ENCODE data around the gene EGR4. TPM values are rescaled to one million over a fixed set of nuclear protein-coding genes. Genes with fewer than 3 reads are reported as not detected.

EGR4 gene
- total RNA-seq, 5 donors from 2014 or later (not counting 1 experiment from before 2014, with no cell fraction given), result 0.09 to 0.35 (median 0.19) TPM; not detected in 1

DNA sequence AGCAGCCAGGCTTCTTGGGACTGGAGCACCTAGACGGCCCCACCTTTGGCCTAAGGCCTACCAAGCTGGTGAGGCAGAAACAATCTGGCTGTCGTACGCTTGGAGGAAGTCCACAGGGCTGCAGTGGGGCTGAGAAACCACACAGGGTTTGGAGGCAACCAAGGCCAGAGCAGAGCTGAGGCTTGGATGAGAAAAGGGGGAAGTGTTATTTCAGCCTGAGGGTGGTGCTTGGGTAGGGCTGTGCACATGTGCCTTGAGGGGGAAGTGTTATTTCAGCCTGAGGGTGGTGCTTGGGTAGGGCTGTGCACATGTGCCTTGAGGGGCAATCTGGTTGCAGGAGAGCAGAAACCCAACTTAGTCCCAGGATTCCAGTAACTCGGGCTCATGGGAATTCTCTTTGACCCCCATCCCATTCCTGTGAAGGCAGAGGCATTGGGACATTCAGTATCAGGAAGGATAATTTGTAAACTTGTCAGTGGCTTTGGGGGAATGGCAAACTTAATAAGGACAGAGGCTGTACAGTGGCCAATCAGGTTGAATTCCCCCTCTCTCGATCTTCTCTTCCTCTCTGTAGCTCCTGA lies 8.1 kb downstream of the EGR4 start:
- peak overlapping the region; percentile 19 for H3K27ac ChIP-seq (ENCODE audit: low read length)
- Mint-ChIP-seq H3K4me1 (peaks cover 11 to 23% (median 19%) of the 10 kb centered on the region in 3 donors), H3K36me3 (peaks cover 3% of the 10 kb centered on the region), H3K9me3 (no peaks in the 10 kb centered on the region), H3K27ac (peak overlapping the region in 1 of 2 donors; percentile 23), H3K27me3 (peaks cover 7 to 16% of the 10 kb centered on the region in 2 donors), H3K4me3 (peak overlapping the region; percentile 66 to 79 (median 76))
- peak in 2 of 35 experiments; percentile 28 to 42 for DNase-seq
- H3K4me1 ChIP-seq (ENCODE audit: control insufficient read depth in 1 of 2, extremely low read depth in 1 of 2, insufficient read depth in 2 of 2, low read length in 2 of 2), result peaks cover 5 to 22% of the 10 kb centered on the region in 2 experiments
- no peaks in the 10 kb centered on the region for H3K9me3 ChIP-seq
- CTCF ChIA-PET, result interaction anchor here in 1 of 2 donors (1.3 kb wide), 1 partner anchor 9 kb away, joined by 3 read pairs; no protein-coding TSS in a partner anchor
- no peaks in the 10 kb centered on the region for H3K36me3 ChIP-seq (ENCODE audit: control insufficient read depth in 2 of 2, extremely low read depth in 1 of 2, insufficient read depth in 1 of 2, low read length in 1 of 2)
- H3K4me3 ChIP-seq (ENCODE audit: control insufficient read depth in 1 of 2, extremely low read depth in 1 of 2, low read length in 1 of 2), result peak overlapping the region in 1 of 2 donors; percentile 75
- 46% methylated on average over 3 of the region's 5 CpGs for WGBS (ENCODE audit: insufficient coverage)
- POLR2A ChIA-PET, result no interaction called here
- ATAC-seq (replicated peaks in 1 of 4), result peak in 3 of 4 experiments; percentile 6 to 28 (median 15)
- peaks cover 0 to 8% of the 10 kb centered on the region in 2 experiments for H3K27me3 ChIP-seq (replicated peaks in 1 of 2; ENCODE audit: control insufficient read depth in 2 of 2, extremely low read depth in 1 of 2, insufficient read depth in 2 of 2, low read length in 1 of 2)

DNA sequence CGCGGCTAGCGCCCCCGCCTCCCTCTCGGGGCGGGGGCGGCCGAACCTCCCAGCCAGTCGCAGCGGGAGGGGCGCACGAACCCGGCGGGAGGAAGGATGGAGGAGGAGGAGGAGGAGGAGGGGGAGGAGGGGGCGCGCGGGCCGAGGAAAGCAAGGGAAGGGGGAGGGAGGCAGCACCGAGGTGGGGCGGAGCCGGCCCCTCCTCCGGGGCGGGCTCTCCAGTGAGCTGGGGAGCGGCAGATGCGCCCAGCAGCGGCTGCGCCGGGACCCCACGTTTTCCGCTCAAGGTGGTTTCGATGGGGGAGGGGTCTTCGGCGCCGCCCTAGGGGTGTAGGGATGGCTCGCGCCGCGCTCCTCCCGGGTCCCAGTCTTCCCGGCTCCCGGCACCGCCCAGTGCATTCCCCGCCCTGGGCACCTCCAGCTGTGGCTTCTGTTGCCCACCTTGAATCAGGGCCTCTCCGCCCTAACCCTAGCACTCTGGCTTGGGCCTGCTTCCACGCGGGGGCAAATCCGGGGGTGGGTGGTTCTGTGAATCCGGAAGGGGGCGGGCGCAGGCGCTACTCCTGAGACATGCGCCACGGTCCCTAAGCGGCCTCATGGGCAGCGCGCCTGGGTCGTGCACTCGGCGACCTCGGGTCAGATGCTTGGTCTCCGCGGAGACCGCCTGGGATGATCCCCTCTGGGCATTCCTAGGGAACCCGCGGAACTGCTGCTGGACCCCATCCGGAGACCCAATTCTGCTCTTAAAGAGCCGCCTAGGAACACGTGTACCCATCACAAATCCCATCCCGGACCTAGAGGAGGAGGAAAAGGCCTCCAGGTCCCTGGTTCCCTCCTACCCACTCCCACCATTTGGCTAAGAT lies 8.8 kb downstream of the EGR4 start, which contains the start of gene FBXO41:
Gene FBXO41 (minus strand): TSS at position 183 of the 863 bp plus-strand sequence. CDS start 14,848 bp downstream, outside the sequence.
- peak; percentile 84 to 88 (median 86) for ATAC-seq (replicated peaks in 1 of 4)
- Histone ChIP-seq H3K27me3 (replicated peaks in 1 of 2; ENCODE audit: control insufficient read depth in 2 of 2, extremely low read depth in 1 of 2, insufficient read depth in 2 of 2, low read length in 1 of 2) (peaks cover 0 to 2% of the 10 kb centered on the region in 2 experiments), H3K9me3 (no peaks in the 10 kb centered on the region), H3K36me3 (ENCODE audit: control insufficient read depth in 2 of 2, extremely low read depth in 1 of 2, insufficient read depth in 1 of 2, low read length in 1 of 2) (no peaks in the 10 kb centered on the region), H3K4me3 (ENCODE audit: control insufficient read depth in 1 of 2, extremely low read depth in 1 of 2, low read length in 1 of 2) (peak within 1 kb of the TSS; percentile 75 to 80), H3K4me1 (ENCODE audit: control insufficient read depth in 1 of 2, extremely low read depth in 1 of 2, insufficient read depth in 2 of 2, low read length in 2 of 2) (peaks cover 5 to 22% of the 10 kb centered on the region in 2 experiments), H3K27ac (ENCODE audit: low read length) (peak within 1 kb of the TSS; percentile 19)
- CTCF ChIA-PET, result interaction anchor here (0.8 to 1.3 kb wide), 2 partner anchors 9 to 101 kb away, joined by 3 read pairs; partner anchors contain the start of gene ALMS1 (in 1 of the 2)
- 2% methylated on average over 53 of the region's 69 CpGs for WGBS (ENCODE audit: insufficient coverage)
- Mint-ChIP-seq H3K36me3 (peaks cover 3% of the 10 kb centered on the region), H3K27ac (peak within 1 kb of the TSS in 1 of 2 donors; percentile 64), H3K9me3 (no peaks in the 10 kb centered on the region), H3K4me3 (peak within 1 kb of the TSS; percentile 76 to 84 (median 79)), H3K27me3 (peaks cover 6 to 13% of the 10 kb centered on the region in 2 donors), H3K4me1 (peaks cover 11 to 23% (median 19%) of the 10 kb centered on the region in 3 donors)
- POLR2A ChIA-PET, result interaction anchor here in 1 of 2 donors (0.6 kb wide), 1 partner anchor 51 kb away, joined by 3 read pairs; the partner anchor contains the start of genes CCT7 and PRADC1
- peak in 33 of 35 experiments; percentile 33 to 78 (median 54) for DNase-seq

DNA sequence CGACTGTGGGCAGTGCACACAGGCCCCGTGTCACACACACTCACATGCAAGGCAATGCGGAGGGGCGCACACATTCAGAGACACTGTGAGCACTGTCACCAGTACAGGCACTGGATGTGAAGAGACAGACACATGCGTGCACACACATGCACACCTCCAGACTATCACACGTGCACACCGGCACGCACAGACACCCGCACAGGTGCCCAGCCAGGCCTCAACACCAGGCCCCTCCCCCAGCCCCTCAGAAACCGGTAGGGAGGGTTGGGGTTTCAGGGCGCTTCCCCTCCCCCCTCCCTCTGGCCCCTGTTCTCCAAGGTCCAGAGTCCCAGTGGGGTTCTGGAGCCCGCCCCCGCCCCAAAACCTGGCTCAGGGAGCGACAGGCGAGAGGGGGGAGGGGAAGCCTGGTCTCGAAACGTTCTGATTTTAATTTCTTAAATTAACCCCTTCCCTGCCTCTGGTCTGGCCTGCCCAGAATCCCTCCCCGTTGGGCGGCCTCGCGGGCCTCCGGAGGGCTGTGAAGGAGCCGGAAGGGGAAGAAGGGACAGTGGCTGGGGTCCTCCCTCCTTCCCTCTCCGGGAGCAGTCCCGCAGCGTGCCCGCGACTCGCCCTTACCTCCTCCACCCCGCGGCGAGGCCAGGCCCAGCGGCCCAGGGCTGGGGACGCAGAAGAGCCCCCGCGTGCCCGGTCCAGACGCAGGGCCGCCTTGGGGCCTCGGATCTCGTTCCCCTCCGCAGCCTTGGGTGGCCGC lies 9.6 kb downstream of the EGR4 start:
- H3K36me3 ChIP-seq (ENCODE audit: control insufficient read depth in 2 of 2, extremely low read depth in 1 of 2, insufficient read depth in 1 of 2, low read length in 1 of 2), result no peaks in the 10 kb centered on the region
- H3K27ac Mint-ChIP-seq, result peak overlapping the region in 1 of 2 donors; percentile 64
- H3K9me3 ChIP-seq, result no peaks in the 10 kb centered on the region
- H3K27me3 Mint-ChIP-seq, result peaks cover 5 to 6% of the 10 kb centered on the region in 2 donors
- peaks cover 0 to 2% of the 10 kb centered on the region in 2 experiments for H3K27me3 ChIP-seq (replicated peaks in 1 of 2; ENCODE audit: control insufficient read depth in 2 of 2, extremely low read depth in 1 of 2, insufficient read depth in 2 of 2, low read length in 1 of 2)
- H3K4me1 ChIP-seq (ENCODE audit: control insufficient read depth in 1 of 2, extremely low read depth in 1 of 2, insufficient read depth in 2 of 2, low read length in 2 of 2), result peaks cover 5 to 22% of the 10 kb centered on the region in 2 experiments
- ATAC-seq (replicated peaks in 1 of 4), result peak; percentile 7 to 39 (median 33)
- peaks cover 8% of the 10 kb centered on the region for H3K36me3 Mint-ChIP-seq
- no peaks in the 10 kb centered on the region for H3K9me3 Mint-ChIP-seq
- peak overlapping the region; percentile 76 to 84 (median 79) for H3K4me3 Mint-ChIP-seq
- no peak overlapping the region for H3K27ac ChIP-seq (ENCODE audit: low read length)
- ChIA-PET CTCF (interaction anchor here in 1 of 2 donors (0.8 kb wide), 1 partner anchor 102 kb away, joined by 3 read pairs; the partner anchor contains the start of gene ALMS1), POLR2A (no interaction called here)
- DNase-seq, result peak in 2 of 35 experiments; percentile 4 to 31
- WGBS (ENCODE audit: insufficient coverage), result 10% methylated on average over 23 of the region's 43 CpGs
- H3K4me1 Mint-ChIP-seq, result peaks cover 11 to 23% (median 19%) of the 10 kb centered on the region in 3 donors
- peak overlapping the region; percentile 75 to 80 for H3K4me3 ChIP-seq (ENCODE audit: control insufficient read depth in 1 of 2, extremely low read depth in 1 of 2, low read length in 1 of 2)

DNA sequence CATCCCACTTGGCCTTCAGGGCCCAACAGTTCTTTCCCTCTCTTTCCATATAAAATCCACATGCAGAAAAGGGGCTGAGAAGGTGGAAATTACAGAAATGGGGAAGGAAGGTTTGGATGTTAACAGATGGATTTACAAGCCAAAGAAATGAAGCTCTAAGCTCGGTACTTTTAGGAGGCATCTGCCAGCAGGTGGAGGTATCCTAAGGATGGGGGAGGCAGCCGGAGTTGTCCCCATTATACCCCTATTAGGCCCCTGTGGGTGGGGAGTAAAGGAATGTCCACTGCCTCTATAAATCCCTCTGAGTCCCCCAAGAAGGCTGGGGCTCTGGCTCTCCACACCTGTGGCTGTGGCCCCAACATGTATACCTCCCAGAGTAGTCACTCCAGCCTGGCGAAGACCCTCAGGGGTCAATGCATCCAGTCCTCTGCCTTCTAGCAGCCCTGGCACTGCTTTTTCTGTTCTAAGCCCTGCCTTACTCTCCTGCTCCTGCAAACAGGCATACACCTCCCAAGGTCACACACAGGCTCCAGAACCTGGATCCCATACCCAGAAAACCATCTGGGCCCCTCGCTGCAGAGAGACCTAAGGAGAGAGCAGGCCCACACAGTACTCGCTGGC lies 10.3 kb downstream of the EGR4 start:
- H3K36me3 ChIP-seq (ENCODE audit: control insufficient read depth in 2 of 2, extremely low read depth in 1 of 2, insufficient read depth in 1 of 2, low read length in 1 of 2), result no peaks in the 10 kb centered on the region
- ChIA-PET POLR2A (no interaction called here), CTCF (no interaction called here)
- no peaks in the 10 kb centered on the region for H3K27me3 Mint-ChIP-seq
- no peaks in the 10 kb centered on the region for H3K9me3 Mint-ChIP-seq
- peak overlapping the region; percentile 75 to 80 for H3K4me3 ChIP-seq (ENCODE audit: control insufficient read depth in 1 of 2, extremely low read depth in 1 of 2, low read length in 1 of 2)
- no peak for ATAC-seq (replicated peaks in 1 of 4)
- H3K27me3 ChIP-seq (replicated peaks in 1 of 2; ENCODE audit: control insufficient read depth in 2 of 2, extremely low read depth in 1 of 2, insufficient read depth in 2 of 2, low read length in 1 of 2), result peaks cover 0 to 2% of the 10 kb centered on the region in 2 experiments
- DNase-seq, result no peak
- peak overlapping the region; percentile 76 to 84 (median 79) for H3K4me3 Mint-ChIP-seq
- no peak overlapping the region for H3K27ac ChIP-seq (ENCODE audit: low read length)
- no peaks in the 10 kb centered on the region for H3K9me3 ChIP-seq
- peaks cover 11 to 23% (median 19%) of the 10 kb centered on the region in 3 donors for H3K4me1 Mint-ChIP-seq
- H3K36me3 Mint-ChIP-seq, result peaks cover 8% of the 10 kb centered on the region
- H3K27ac Mint-ChIP-seq, result peak overlapping the region in 1 of 2 donors; percentile 64
- peaks cover 5 to 22% of the 10 kb centered on the region in 2 experiments for H3K4me1 ChIP-seq (ENCODE audit: control insufficient read depth in 1 of 2, extremely low read depth in 1 of 2, insufficient read depth in 2 of 2, low read length in 2 of 2)
- 71% methylated on average over 2 of the region's 5 CpGs for WGBS (ENCODE audit: insufficient coverage)

DNA sequence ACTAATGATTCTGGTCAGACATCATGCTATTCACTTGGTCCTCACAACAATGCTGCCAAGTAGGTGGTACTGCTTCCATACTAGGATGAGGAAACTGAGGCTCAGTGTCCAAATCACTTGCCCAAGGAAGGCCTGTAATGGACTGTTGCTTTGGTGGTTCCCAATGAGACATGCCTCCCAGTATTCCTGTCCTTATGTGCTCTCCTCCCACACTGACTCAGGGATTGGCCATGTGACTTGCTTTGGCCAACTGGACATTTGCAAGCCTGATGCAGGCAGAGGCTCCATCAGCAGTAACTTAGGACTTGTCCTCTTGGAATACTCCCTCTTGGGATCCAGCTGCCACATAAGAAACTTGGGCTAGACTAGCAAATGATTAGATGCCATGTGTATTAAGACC lies 12.1 kb downstream of the EGR4 start:
- Histone ChIP-seq H3K27ac (ENCODE audit: low read length) (no peak overlapping the region), H3K4me1 (ENCODE audit: control insufficient read depth in 1 of 2, extremely low read depth in 1 of 2, insufficient read depth in 2 of 2, low read length in 2 of 2) (peaks cover 5 to 22% of the 10 kb centered on the region in 2 experiments), H3K9me3 (no peaks in the 10 kb centered on the region), H3K27me3 (replicated peaks in 1 of 2; ENCODE audit: control insufficient read depth in 2 of 2, extremely low read depth in 1 of 2, insufficient read depth in 2 of 2, low read length in 1 of 2) (peaks cover 0 to 2% of the 10 kb centered on the region in 2 experiments), H3K36me3 (ENCODE audit: control insufficient read depth in 2 of 2, extremely low read depth in 1 of 2, insufficient read depth in 1 of 2, low read length in 1 of 2) (no peaks in the 10 kb centered on the region), H3K4me3 (ENCODE audit: control insufficient read depth in 1 of 2, extremely low read depth in 1 of 2, low read length in 1 of 2) (no peak overlapping the region)
- no peak for DNase-seq
- Mint-ChIP-seq H3K27ac (no peak overlapping the region), H3K4me3 (no peak overlapping the region), H3K36me3 (peaks cover 15% of the 10 kb centered on the region), H3K4me1 (peaks cover 11 to 23% (median 19%) of the 10 kb centered on the region in 3 donors), H3K27me3 (no peaks in the 10 kb centered on the region), H3K9me3 (no peaks in the 10 kb centered on the region)
- no peak for ATAC-seq (replicated peaks in 1 of 4)
- POLR2A ChIA-PET, result no interaction called here
- CTCF ChIA-PET, result no interaction called here
